Esophagus muscularis mucosa (tissue), 3 donors: ENCODE data around the gene DGKG.

Experiments used
- POLR2A ChIP-seq: fragments of 450-650 bp; IDR thresholded peaks from one replicate; pipeline ENCODE4 v1.6.1; 2017; ENCODE audit warnings: antibody characterized with exemption, moderate library complexity, mild to moderate bottlenecking, low read depth
- POLR2AphosphoS5 ChIP-seq, 2 donors: sonication (generic); formaldehyde crosslinking; IDR thresholded peaks; one replicate each; pipeline ENCODE4 v1.6.1; 2017; ENCODE audit warnings: antibody characterized with exemption in 2 of 2
- TF ChIP-seq, protein P1 (sequence below), 3 experiments: fragments of 200-600 bp in 2 of 3; fragments of 450-650 bp in 1 of 3; sonication (generic) in 2 of 3; IDR thresholded peaks; one replicate each; pipeline ENCODE4 v1.5.1; 2017 to 2019; ENCODE audit warnings: antibody characterized with exemption in 3 of 3, mild to moderate bottlenecking in 2 of 3, moderate library complexity in 1 of 3

DNA sequence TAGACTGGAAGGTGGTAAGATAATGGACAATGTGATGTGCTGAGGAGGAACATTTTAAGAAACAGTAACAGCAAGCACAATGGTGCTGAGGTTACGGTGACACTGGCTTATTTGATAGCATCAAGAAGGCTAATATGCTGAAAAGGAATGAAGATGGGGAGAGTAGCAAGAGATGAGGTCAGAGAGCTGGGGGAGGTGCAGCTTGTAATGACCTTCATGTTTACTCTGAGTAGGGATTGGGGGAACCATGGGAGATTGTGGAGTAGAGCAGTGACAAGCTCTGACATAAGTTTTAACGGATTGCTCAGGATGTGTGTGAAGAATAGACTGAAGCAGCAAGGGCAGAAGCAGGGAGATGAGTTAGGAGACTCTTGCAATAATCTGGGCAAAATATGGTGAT is 56.7 kb downstream of the DGKG start:
- TF ChIP-seq, protein P1, sequence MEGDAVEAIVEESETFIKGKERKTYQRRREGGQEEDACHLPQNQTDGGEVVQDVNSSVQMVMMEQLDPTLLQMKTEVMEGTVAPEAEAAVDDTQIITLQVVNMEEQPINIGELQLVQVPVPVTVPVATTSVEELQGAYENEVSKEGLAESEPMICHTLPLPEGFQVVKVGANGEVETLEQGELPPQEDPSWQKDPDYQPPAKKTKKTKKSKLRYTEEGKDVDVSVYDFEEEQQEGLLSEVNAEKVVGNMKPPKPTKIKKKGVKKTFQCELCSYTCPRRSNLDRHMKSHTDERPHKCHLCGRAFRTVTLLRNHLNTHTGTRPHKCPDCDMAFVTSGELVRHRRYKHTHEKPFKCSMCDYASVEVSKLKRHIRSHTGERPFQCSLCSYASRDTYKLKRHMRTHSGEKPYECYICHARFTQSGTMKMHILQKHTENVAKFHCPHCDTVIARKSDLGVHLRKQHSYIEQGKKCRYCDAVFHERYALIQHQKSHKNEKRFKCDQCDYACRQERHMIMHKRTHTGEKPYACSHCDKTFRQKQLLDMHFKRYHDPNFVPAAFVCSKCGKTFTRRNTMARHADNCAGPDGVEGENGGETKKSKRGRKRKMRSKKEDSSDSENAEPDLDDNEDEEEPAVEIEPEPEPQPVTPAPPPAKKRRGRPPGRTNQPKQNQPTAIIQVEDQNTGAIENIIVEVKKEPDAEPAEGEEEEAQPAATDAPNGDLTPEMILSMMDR (IDR thresholded peaks at IDR 0.05), result no peak
- TF ChIP-seq POLR2A (no peak), POLR2AphosphoS5 (IDR thresholded peaks at IDR 0.05) (no peak)
